SU-DHL-6 (cell line): ENCODE data around the gene PRSS27.

Experiments
- H2AFZ ChIP-seq: fragments of 200-600 bp; sonication (generic); 2 replicates; pipeline ENCODE4 v1.6.1; 2014; ENCODE audit warnings: low read depth, mild to moderate bottlenecking, moderate library complexity, mixed read lengths, antibody characterized with exemption, low read length; ENCODE audit not compliant: severe bottlenecking
- H3F3A ChIP-seq: fragments of 200-600 bp; shearing (Covaris generic); 2 replicates; pipeline ENCODE4 v1.6.0; 2016; ENCODE audit warnings: antibody characterized with exemption, mild to moderate bottlenecking; ENCODE audit not compliant: insufficient read depth
- H3K27ac ChIP-seq: fragments of 200-600 bp; sonication (generic); 2 replicates; pipeline ENCODE4 v1.5.1; 2016; ENCODE audit warnings: low read depth, mild to moderate bottlenecking, low read length, moderate library complexity, mixed read lengths
- H3K27me3 ChIP-seq: fragments of 200-600 bp; sonication (generic), shearing (Covaris generic); 2 replicates; pipeline ENCODE4 v1.6.0; 2014; ENCODE audit warnings: mild to moderate bottlenecking, low read length
- H3K36me3 ChIP-seq: fragments of 200-600 bp; sonication (generic); 2 replicates; pipeline ENCODE4 v1.6.1; 2014; ENCODE audit warnings: mild to moderate bottlenecking, low read length, mixed read lengths
- H3K4me2 ChIP-seq: fragments of 300-600, 200-600 bp; shearing (Covaris generic), sonication (generic); 2 replicates; pipeline ENCODE4 v1.6.0; 2014; ENCODE audit warnings: low read length, low read depth, mild to moderate bottlenecking; ENCODE audit not compliant: poor library complexity, severe bottlenecking
- H3K4me3 ChIP-seq: fragments of 200-600 bp; sonication (generic); 2 replicates; pipeline ENCODE4 v1.5.1; 2014; ENCODE audit warnings: antibody characterized with exemption, low read length, mild to moderate bottlenecking, mixed read lengths; ENCODE audit not compliant: insufficient read depth, poor library complexity, severe bottlenecking
- H3K79me2 ChIP-seq: fragments of 200-600 bp; sonication (generic); 2 replicates; pipeline ENCODE4 v1.6.1; 2014; ENCODE audit warnings: mild to moderate bottlenecking, low read length, moderate library complexity; ENCODE audit not compliant: insufficient read depth
- H3K9ac ChIP-seq: fragments of 200-600 bp; sonication (generic); 2 replicates; pipeline ENCODE4 v1.7.0; 2014; ENCODE audit warnings: mild to moderate bottlenecking, low read length
- H3K9me2 ChIP-seq: fragments of 200-600 bp; sonication (generic); replicated peaks from 2 replicates; pipeline ENCODE4 v1.6.1; 2014; ENCODE audit warnings: low read length; ENCODE audit not compliant: insufficient read depth
- H3K9me3 ChIP-seq: fragments of 200-600 bp; sonication (generic); 2 replicates; pipeline ENCODE4 v1.6.1; 2014; ENCODE audit warnings: low read length, mixed read lengths; ENCODE audit not compliant: insufficient read depth
- H4K20me1 ChIP-seq: fragments of 200-600 bp; sonication (generic); 2 replicates; pipeline ENCODE4 v1.6.1; 2014; ENCODE audit warnings: low read depth, mild to moderate bottlenecking, antibody characterized with exemption, low read length, moderate library complexity, mixed read lengths
- CTCF ChIP-seq: fragments of 200-600 bp; sonication (generic); IDR thresholded peaks from one replicate; pipeline ENCODE4 v1.5.1; 2017; ENCODE audit warnings: antibody characterized with exemption, mild to moderate bottlenecking, low read length, moderate library complexity; ENCODE audit not compliant: insufficient read depth, poor library complexity, severe bottlenecking
- EZH2phosphoT487 ChIP-seq: fragments of 200-600 bp; sonication (generic), shearing (Covaris generic); conservative IDR thresholded peaks from 2 replicates; pipeline ENCODE4 v1.6.1; 2018; ENCODE audit warnings: mild to moderate bottlenecking, antibody characterized with exemption, low read length, moderate library complexity, mixed read lengths

PRSS27 gene

DNA sequence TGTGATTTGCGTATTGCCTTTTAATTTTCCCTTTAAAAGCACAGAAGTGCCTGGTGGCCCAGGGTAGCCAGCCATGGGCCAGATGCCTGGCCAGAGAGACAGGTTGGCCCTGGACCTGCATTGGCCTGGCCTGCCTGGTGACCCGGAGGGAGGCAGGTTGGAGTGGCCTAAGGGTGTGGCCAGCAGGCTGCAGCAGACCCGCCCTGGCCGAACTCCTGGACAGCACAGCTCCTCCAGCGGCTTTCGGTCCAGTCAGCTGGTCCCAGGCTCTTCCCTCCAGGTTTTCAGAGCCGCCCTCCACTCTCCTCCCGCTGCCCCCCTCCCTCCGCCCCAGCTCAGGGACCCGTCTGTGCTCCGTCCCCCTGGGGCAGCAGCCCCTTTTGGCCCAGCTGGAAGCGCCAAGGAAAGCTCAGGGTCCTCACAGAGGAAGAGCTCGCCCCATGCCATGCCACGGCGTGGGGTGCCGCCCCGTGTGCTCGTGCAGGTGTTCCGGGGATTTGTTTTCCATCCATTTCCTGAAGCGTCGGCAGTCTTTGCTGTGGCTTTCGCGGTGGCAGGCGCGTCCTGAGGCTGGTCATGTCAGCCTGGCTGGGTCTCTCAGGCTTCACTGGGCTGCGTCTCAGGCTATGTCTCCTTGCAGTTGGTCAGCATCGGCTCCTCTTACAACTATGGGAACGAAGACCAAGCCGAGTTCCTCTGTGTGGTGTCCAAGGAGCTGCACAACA, 18.1 kb downstream of the PRSS27 start:
- TF ChIP-seq CTCF (no peak), EZH2phosphoT487 (no peak)
- Histone ChIP-seq H3K4me3 (no peak overlapping the region), H3K9me3 (no peaks in the 10 kb centered on the region), H3K9me2 (no peaks in the 10 kb centered on the region), H3K4me2 (no peak overlapping the region), H2AFZ (no peak overlapping the region), H3K27ac (no peak overlapping the region), H3K27me3 (no peaks in the 10 kb centered on the region), H3K9ac (no peak overlapping the region), H3F3A (no peaks in the 10 kb centered on the region), H4K20me1 (no peaks in the 10 kb centered on the region), H3K79me2 (no peaks in the 10 kb centered on the region), H3K36me3 (no peaks in the 10 kb centered on the region)

GRCh38 chr16:2701272-2701671, 18.8 kb downstream of the PRSS27 start:
- Histone ChIP-seq H3K9me2 (no peaks in the 10 kb centered on the region), H3K4me3 (no peak overlapping the region), H2AFZ (no peak overlapping the region), H3K27me3 (no peaks in the 10 kb centered on the region), H3K79me2 (no peaks in the 10 kb centered on the region), H4K20me1 (no peaks in the 10 kb centered on the region), H3K27ac (no peak overlapping the region), H3K4me2 (no peak overlapping the region), H3K9ac (no peak overlapping the region), H3F3A (no peaks in the 10 kb centered on the region), H3K36me3 (no peaks in the 10 kb centered on the region), H3K9me3 (no peaks in the 10 kb centered on the region)
- TF ChIP-seq EZH2phosphoT487: no peak
- no peak for TF ChIP-seq CTCF

DNA sequence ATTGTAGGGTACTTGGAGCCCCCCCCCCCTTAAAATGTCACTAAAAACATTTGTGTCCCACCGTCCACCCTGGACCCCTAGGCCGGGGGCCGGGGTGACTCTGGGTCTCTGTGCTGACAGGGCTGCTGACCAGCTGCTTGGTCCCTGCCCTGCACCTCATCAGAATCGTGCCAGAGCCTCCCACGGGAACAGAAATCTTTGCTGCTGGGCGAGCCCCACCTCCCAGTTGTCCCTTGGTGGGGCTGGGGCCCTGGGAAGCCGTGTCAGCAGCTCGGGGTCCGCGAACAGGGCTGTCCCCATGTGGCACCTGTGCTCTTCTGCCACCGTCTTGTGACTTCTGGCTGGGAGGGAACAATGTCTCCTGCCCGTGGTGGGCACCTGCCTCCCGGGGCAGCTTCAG, 19.2 kb downstream of the PRSS27 start:
- no peaks in the 10 kb centered on the region for H4K20me1 ChIP-seq
- TF ChIP-seq EZH2phosphoT487 (no peak), CTCF (no peak)
- no peaks in the 10 kb centered on the region for H3K9me2 ChIP-seq
- no peaks in the 10 kb centered on the region for H3K79me2 ChIP-seq
- H3K27ac ChIP-seq: no peak overlapping the region
- no peak overlapping the region for H3K9ac ChIP-seq
- no peak overlapping the region for H2AFZ ChIP-seq
- no peaks in the 10 kb centered on the region for H3F3A ChIP-seq
- H3K4me2 ChIP-seq: no peak overlapping the region
- no peak overlapping the region for H3K4me3 ChIP-seq
- no peaks in the 10 kb centered on the region for H3K27me3 ChIP-seq
- H3K9me3 ChIP-seq: no peaks in the 10 kb centered on the region
- H3K36me3 ChIP-seq: no peaks in the 10 kb centered on the region
